D721Med (cell line): ENCODE results near the gene PIKFYVE.
"Not testable (repeated sequence)": the region's sequence is repeated elsewhere in the genome, so short reads cannot be mapped to it uniquely, and the experiment has no call there.

Experiments used
- DNase-seq: peaks from one replicate; pipeline ENCODE4 v3.0.0; 2011; ENCODE audit warnings: low spot score; ENCODE audit not compliant: insufficient read length
- FAIRE-seq: peaks from 2 replicates; lab custom pipeline; 2011; peaks lifted over from hg19 to GRCh38; lab: Jason Lieb, UNC
- CTCF ChIP-seq: IDR thresholded peaks from 2 replicates; pipeline ENCODE4 v1.5.1; 2012; ENCODE audit warnings: mild to moderate bottlenecking, control low read depth; ENCODE audit not compliant: insufficient read depth; ENCODE audit errors: missing control alignments

Gene PIKFYVE

GRCh38 chr2:208354964-208355381 lies 88.9 kb downstream of the PIKFYVE start:
- DNase-seq (no peak), FAIRE-seq (no peak)
- TF ChIP-seq CTCF, result no peak

GRCh38 chr2:208356420-208356819 lies 90.4 kb downstream of the PIKFYVE start:
- not testable (repeated sequence) for FAIRE-seq, DNase-seq

GRCh38 chr2:208356846-208357574 lies 91.0 kb downstream of the PIKFYVE start:
- FAIRE-seq (no peak), DNase-seq (no peak)
- no peak for TF ChIP-seq CTCF

- no peak for TF ChIP-seq CTCF
- DNase-seq, result no peak
- no peak for FAIRE-seq
Measured at GRCh38 chr2:208358758-208359631, 92.9 kb downstream of the PIKFYVE start.

GRCh38 chr2:208359632-208359986 lies 93.6 kb downstream of the PIKFYVE start:
- no peak for TF ChIP-seq CTCF
- DNase-seq, result no peak
- FAIRE-seq, result no peak

GRCh38 chr2:208360259-208361076 lies 94.4 kb downstream of the PIKFYVE start:
- no peak for DNase-seq
- TF ChIP-seq CTCF, result no peak
- no peak for FAIRE-seq

- no peak for TF ChIP-seq CTCF
- FAIRE-seq, result no peak
- DNase-seq, result no peak
Measured at GRCh38 chr2:208361077-208361441, 95.0 kb downstream of the PIKFYVE start.
